Measurements from ENCODE around the gene ERVK3-1. TPM values are rescaled to one million over a fixed set of nuclear protein-coding genes. Genes with fewer than 3 reads are reported as not detected.
"Not testable (repeated sequence)": the region's sequence is repeated elsewhere in the genome, so short reads cannot be mapped to it uniquely, and the experiment has no call there.

Gene ERVK3-1
- 10 to 100 TPM; 42.7 to 53.2 (median 46.3) TPM for polyA plus RNA-seq (ENCODE audit: insufficient read length in 4 of 4)

- DNase-seq (ENCODE audit: low read depth in 4 of 4, low spot score in 3 of 4): peak; percentile 83 to 91 (median 87)
These were observed at the start of gene ERVK3-1 for GRCh38 chr19:58305065-58305931. TSS of gene ERVK3-1 (plus strand) at chr19:58305377. CDS start at chr19:58312169, 6,792 bp downstream.

- not testable (repeated sequence) for DNase-seq (ENCODE audit: low read depth in 4 of 4, low spot score in 3 of 4)
These were observed 46.9 kb upstream of the ERVK3-1 start for GRCh38 chr19:58258259-58258658.

GRCh38 chr19:58261600-58261967 is 43.6 kb upstream of the ERVK3-1 start:
- no peak for DNase-seq (ENCODE audit: low read depth in 4 of 4, low spot score in 3 of 4)

- no peak for DNase-seq (ENCODE audit: low read depth in 4 of 4, low spot score in 3 of 4)
These were observed 42.9 kb upstream of the ERVK3-1 start for GRCh38 chr19:58261968-58262921.

- DNase-seq (ENCODE audit: low read depth in 4 of 4, low spot score in 3 of 4): no peak
These were observed 42.3 kb upstream of the ERVK3-1 start for GRCh38 chr19:58262922-58263296.

DNA sequence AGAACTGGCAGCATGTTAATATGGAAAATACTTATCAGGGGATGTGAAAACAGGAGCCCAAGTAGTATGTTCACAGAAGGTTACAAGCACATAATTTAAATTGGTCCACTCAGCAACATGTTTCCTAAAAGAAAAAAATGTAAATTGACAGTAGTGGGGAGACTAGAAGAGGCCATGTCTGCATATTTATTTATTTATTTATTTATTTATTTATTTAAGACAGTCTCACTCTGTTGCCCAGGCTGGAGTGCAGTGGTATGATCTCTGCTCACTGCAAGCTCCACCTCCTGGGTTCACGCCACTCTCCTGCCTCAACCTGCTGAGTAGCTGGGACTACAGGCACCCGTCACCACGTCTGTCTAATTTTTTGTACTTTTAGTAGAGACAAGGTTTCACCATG is 40.1 kb upstream of the ERVK3-1 start:
- DNase-seq (ENCODE audit: low read depth in 4 of 4, low spot score in 3 of 4): no peak

DNA sequence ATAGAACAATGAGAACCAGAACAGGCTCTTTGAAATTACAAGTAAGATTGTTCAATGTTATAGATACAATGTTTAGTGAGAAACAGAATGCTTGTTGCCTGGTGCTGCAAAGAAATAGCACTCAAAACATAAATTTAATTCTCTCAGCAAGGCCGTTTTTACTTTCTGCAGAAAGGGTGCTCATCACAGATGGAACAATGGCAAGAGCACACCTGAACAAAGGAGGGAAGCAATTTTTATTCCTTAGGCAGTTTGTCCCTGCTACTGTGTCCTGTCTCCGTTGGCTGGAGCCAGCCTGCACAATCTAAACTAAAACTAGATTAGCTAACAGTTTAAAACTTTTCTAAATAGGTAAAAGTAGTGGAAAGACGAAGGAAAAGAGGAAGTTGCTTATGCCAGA is 36.8 kb upstream of the ERVK3-1 start:
- DNase-seq (ENCODE audit: low read depth in 4 of 4, low spot score in 3 of 4): no peak

- DNase-seq (ENCODE audit: low read depth in 4 of 4, low spot score in 3 of 4): no peak
These were observed 30.4 kb upstream of the ERVK3-1 start for GRCh38 chr19:58274771-58275201.

- DNase-seq (ENCODE audit: low read depth in 4 of 4, low spot score in 3 of 4): no peak
These were observed 29.6 kb upstream of the ERVK3-1 start for GRCh38 chr19:58275564-58275963.

- no peak for DNase-seq (ENCODE audit: low read depth in 4 of 4, low spot score in 3 of 4)
These were observed 28.0 kb upstream of the ERVK3-1 start for GRCh38 chr19:58277197-58277596.

GRCh38 chr19:58277748-58278540 is 27.2 kb upstream of the ERVK3-1 start:
- DNase-seq (ENCODE audit: low read depth in 4 of 4, low spot score in 3 of 4): no peak

DNA sequence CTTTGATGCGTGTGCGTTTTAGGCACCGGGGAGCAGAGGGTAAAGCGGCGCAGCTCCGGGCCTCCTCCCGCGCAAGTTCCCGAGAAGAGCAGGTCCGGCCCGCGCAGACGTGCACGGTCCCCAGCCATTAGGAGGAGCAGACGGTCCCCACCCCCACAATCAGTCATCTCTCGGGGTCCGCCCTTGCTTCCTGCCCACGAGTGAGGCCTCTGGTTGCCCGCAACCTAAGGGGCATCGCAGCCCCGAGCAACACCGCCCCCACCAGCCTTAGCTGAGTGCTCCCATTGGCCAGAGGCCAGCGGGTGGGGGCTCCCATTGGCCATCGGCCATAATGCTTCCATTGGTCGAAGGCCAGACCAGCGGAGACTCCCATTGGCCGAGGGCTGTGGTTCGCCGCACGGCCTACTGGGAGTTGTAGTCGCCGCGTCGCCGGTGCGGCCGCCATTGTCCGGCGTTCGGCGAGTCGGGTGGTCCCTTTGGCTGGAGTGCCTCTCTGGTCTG is 26.6 kb upstream of the ERVK3-1 start, which contains the start of gene ZNF8:
TSS of gene ZNF8 (plus strand) at position 415 of the 501 bp plus-strand sequence. CDS start 127 bp downstream, outside the sequence.
- DNase-seq (ENCODE audit: low read depth in 4 of 4, low spot score in 3 of 4): peak; percentile 96 to 98 (median 96)

DNA sequence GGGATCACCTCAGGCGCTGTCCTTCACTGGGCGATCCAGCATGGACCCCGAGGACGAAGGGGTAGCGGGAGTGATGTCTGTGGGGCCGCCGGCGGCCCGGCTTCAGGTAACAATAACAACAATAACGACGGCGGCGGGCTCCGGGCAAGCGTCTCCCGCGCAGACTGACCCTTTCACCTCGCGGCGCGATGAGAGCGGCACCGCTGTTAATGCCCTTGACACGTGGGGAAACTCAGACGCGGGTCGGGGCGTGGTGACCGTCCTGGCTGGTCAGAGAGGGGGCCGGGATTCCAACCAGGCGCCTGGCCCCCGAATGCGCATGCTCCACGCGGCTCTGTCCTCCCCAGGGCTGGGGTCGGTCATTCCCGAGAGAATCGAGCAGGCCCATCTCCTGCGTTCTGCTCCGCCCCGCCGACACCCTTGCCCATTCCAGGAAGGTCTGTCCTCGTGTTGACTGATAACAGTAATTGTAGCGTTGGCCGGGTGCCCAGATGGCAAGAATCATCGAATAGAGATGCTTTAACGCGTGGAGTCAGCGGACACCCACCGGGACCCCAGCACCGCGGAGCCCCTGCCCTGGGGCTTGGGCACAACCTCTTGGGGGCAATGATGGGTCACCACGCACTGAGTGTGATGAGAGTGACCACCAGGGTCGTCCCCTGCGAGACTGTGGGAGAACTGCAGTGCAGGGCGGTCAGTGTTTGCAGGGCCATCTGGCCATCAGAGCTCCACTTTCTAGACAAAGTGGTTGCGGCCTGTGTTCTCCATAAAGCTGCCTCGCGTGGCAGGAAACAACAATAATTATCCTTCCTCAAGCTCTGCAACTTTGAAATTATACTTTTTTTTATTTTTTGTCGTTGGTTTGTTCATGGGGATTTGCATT is 25.9 kb upstream of the ERVK3-1 start:
- peak; percentile 27 to 42 (median 38) for DNase-seq (ENCODE audit: low read depth in 4 of 4, low spot score in 3 of 4)

DNA sequence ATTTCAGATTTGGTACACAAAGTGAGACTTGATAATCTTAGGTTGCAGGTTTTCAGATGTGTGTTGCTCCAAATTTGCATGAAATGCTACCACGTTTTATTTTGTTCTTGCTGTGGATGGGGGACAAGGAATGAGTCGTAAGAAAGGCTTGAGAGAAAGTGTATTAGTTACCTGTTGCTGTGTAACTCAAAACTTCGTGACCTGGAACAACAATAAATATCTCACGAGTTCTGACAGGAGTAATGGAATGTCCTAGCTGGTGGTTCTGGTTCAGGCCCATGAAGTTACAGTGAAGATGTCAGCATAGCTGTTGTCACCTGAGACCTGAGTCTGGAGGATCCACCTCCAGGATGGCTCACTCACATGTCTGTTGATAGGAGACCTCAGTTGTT is 25.3 kb upstream of the ERVK3-1 start:
- no peak for DNase-seq (ENCODE audit: low read depth in 4 of 4, low spot score in 3 of 4)

DNA sequence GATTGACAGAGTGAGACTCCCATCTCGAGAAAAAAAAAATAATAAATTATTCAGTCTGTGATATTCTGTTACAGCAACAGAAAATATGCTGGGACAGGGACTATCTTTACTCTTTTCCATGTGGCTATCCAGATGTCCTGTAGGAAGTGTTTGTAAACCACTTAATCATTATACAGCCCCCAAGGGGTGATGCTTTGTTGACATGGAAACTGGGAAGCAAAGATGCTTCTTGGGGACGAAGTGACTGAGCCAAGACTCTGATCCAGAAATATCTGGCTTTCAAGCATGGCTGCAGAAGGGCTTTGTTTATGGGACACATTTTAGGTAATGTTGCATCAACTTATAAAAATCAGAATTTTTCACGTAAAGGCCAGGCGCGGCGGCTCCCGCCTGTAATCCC is 21.0 kb upstream of the ERVK3-1 start:
- no peak for DNase-seq (ENCODE audit: low read depth in 4 of 4, low spot score in 3 of 4)

GRCh38 chr19:58291943-58292342 is 13.2 kb upstream of the ERVK3-1 start:
- no peak for DNase-seq (ENCODE audit: low read depth in 4 of 4, low spot score in 3 of 4)

DNA sequence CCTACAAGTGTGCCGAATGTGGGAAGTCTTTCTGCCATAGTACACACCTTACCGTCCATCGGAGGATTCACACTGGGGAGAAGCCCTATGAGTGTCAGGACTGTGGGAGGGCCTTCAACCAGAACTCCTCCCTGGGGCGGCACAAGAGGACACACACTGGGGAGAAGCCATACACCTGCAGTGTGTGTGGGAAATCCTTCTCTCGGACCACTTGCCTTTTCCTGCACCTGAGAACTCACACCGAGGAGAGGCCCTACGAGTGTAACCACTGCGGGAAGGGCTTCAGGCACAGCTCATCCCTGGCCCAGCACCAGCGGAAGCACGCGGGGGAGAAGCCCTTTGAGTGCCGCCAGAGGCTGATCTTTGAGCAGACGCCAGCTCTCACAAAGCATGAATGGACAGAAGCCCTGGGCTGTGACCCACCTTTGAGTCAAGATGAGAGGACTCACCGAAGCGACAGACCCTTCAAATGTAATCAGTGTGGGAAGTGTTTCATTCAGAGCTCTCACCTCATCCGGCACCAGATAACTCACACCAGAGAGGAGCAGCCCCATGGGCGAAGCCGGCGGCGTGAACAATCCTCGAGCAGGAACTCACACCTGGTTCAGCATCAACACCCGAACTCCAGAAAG is 10.3 kb upstream of the ERVK3-1 start:
- DNase-seq (ENCODE audit: low read depth in 4 of 4, low spot score in 3 of 4): no peak

DNA sequence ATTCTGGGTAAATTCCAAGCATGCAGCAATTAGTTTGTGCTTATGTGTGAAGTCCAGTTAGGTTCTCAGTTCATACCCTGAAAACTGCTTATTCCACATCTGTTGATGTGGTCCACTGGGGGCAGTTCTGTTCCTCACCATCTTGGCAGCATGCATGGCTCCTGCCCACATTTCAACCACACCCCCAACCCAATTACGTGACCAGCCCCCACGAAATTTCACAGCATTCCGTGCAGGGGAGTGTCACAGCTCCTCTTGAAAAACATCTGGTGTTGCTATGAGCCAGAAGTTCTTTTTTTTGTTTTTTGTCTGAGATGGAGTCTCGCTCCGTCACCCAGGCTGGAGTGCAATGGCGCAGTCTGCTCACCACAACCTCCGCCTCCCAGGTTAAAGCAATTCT is 9.1 kb upstream of the ERVK3-1 start:
- DNase-seq (ENCODE audit: low read depth in 4 of 4, low spot score in 3 of 4): no peak

GRCh38 chr19:58300620-58301019 is 4.6 kb upstream of the ERVK3-1 start:
- DNase-seq (ENCODE audit: low read depth in 4 of 4, low spot score in 3 of 4): no peak
